Measurements from ENCODE around the gene PCIF1.

GRCh38 chr20:45975686-45976085 lies 41.2 kb downstream of the PCIF1 start:
- TF ChIP-seq CTCF (IDR thresholded peaks at IDR 0.05) (no peak), EZH2 (IDR thresholded peaks at IDR 0.05) (no peak)
